ENCODE data around the gene ADAMTSL3.

Gene ADAMTSL3

DNA sequence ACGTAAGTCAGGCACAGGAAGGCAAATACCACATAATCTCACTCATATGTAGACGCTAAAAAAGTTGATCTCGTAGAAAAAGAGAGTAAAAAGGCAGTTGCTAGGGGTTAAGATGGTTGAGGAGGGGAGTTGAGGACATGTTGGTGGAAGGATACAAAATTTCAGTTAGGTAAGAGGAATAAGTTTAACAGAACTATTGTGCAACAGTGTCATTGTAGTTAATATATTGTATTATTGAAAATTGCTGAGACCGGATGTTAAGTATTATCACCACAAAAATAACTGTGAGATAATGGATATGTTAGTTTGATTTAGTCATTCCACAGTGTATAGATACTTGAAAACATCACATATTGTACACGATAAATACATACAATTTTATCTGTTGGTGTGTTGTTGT, 139.1 kb downstream of the ADAMTSL3 start:
- POLR2A ChIA-PET: no interaction called here
- TF ChIP-seq CTBP1 (IDR thresholded peaks at IDR 0.05; ENCODE audit: borderline replicate concordance): no peak
- no peak for TF ChIP-seq FOXM1 (IDR thresholded peaks at IDR 0.05; ENCODE audit: borderline replicate concordance)
- TF ChIP-seq FOXA1 (IDR thresholded peaks at IDR 0.05): no peak
- TF ChIP-seq SUZ12 (IDR thresholded peaks at IDR 0.05): no peak
- no peak for TF ChIP-seq ARNT (IDR thresholded peaks at IDR 0.05)
- TF ChIP-seq FOXK2 (IDR thresholded peaks at IDR 0.05): no peak
- no peak for TF ChIP-seq NFRKB (IDR thresholded peaks at IDR 0.05)
- no peak for TF ChIP-seq L3MBTL2 (conservative IDR thresholded peaks at IDR 0.05)
- no peak for TF ChIP-seq ELF4 (IDR thresholded peaks at IDR 0.05)
- no peak for TF ChIP-seq LEF1 (IDR thresholded peaks at IDR 0.05; ENCODE audit: borderline replicate concordance)
- TF ChIP-seq SP1 (IDR thresholded peaks at IDR 0.05): no peak
- no peak for TF ChIP-seq BHLHE40 (IDR thresholded peaks at IDR 0.05; ENCODE audit: borderline replicate concordance)
- TF ChIP-seq TARDBP (IDR thresholded peaks at IDR 0.05): no peak
- TF ChIP-seq ZNF384 (IDR thresholded peaks at IDR 0.05): no peak
- no peak for TF ChIP-seq HDGF (IDR thresholded peaks at IDR 0.05; ENCODE audit: borderline replicate concordance)
- TF ChIP-seq, protein P1, sequence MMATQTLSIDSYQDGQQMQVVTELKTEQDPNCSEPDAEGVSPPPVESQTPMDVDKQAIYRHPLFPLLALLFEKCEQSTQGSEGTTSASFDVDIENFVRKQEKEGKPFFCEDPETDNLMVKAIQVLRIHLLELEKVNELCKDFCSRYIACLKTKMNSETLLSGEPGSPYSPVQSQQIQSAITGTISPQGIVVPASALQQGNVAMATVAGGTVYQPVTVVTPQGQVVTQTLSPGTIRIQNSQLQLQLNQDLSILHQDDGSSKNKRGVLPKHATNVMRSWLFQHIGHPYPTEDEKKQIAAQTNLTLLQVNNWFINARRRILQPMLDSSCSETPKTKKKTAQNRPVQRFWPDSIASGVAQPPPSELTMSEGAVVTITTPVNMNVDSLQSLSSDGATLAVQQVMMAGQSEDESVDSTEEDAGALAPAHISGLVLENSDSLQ (IDR thresholded peaks at IDR 0.05): no peak
- CTCF ChIA-PET: no interaction called here
- DNase-seq (ENCODE audit: extremely low spot score): no peak

DNA sequence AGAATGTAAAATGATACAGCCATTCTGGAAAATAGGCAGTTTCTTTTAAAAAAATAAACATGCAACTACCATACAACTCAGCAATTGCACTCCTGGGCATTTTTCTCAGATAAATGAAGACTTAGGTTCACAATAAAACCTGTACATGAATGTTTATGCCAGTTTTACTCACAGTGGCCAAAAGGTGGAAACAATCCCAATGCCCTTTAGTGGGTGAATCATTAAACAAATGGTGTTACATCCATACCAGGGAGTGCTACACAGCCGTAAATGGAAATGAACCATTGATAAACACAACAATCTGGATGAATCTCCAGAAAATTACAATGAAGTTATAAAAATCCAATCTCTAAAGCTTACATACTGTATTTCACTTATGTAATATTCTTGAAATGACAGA, 140.3 kb downstream of the ADAMTSL3 start:
- DNase-seq (ENCODE audit: extremely low spot score): no peak
- ChIA-PET CTCF (no interaction called here), POLR2A (no interaction called here)
- TF ChIP-seq FOXA1 (IDR thresholded peaks at IDR 0.05) (no peak), CTBP1 (IDR thresholded peaks at IDR 0.05; ENCODE audit: borderline replicate concordance) (no peak), BHLHE40 (IDR thresholded peaks at IDR 0.05; ENCODE audit: borderline replicate concordance) (no peak), SUZ12 (IDR thresholded peaks at IDR 0.05) (no peak), SP1 (IDR thresholded peaks at IDR 0.05) (no peak), ARNT (IDR thresholded peaks at IDR 0.05) (no peak), TARDBP (IDR thresholded peaks at IDR 0.05) (no peak), L3MBTL2 (conservative IDR thresholded peaks at IDR 0.05) (no peak), HDGF (IDR thresholded peaks at IDR 0.05; ENCODE audit: borderline replicate concordance) (no peak), NFRKB (IDR thresholded peaks at IDR 0.05) (no peak), ELF4 (IDR thresholded peaks at IDR 0.05) (no peak)
- TF ChIP-seq, protein P1 (IDR thresholded peaks at IDR 0.05): no peak

DNA sequence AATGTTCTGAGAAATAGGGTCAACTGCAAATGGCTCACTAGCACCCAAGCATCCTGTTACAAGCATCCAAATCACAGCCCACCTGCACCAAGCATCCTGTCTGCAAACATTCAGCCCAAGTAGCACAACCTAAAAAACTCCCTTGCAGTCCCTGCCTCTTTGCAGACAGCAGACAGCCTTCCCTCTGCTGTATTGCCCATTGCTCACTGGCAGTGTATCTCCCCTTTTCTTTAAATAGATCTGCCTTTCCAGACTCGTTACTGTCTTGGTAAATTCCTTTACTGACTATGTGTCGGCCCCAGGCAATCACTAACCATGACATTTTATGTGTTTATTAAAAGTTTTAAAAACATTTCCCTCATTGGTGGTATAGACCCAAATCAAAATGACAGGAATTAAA, 155.4 kb downstream of the ADAMTSL3 start:
- no peak for DNase-seq (ENCODE audit: extremely low spot score)
- ChIA-PET POLR2A (no interaction called here), CTCF (no interaction called here)
- TF ChIP-seq NFRKB (IDR thresholded peaks at IDR 0.05): no peak
- no peak for TF ChIP-seq SUZ12 (IDR thresholded peaks at IDR 0.05)
- TF ChIP-seq HDGF (IDR thresholded peaks at IDR 0.05; ENCODE audit: borderline replicate concordance): no peak

- POLR2A ChIA-PET: no interaction called here
- TF ChIP-seq ELF4 (IDR thresholded peaks at IDR 0.05) (no peak), ZNF384 (IDR thresholded peaks at IDR 0.05) (no peak), CTBP1 (IDR thresholded peaks at IDR 0.05; ENCODE audit: borderline replicate concordance) (no peak), SP1 (IDR thresholded peaks at IDR 0.05) (no peak), FOXM1 (IDR thresholded peaks at IDR 0.05; ENCODE audit: borderline replicate concordance) (no peak), SUZ12 (IDR thresholded peaks at IDR 0.05) (no peak), TARDBP (IDR thresholded peaks at IDR 0.05) (no peak), BHLHE40 (IDR thresholded peaks at IDR 0.05; ENCODE audit: borderline replicate concordance) (no peak), ARNT (IDR thresholded peaks at IDR 0.05) (no peak), LEF1 (IDR thresholded peaks at IDR 0.05; ENCODE audit: borderline replicate concordance) (no peak), NFRKB (IDR thresholded peaks at IDR 0.05) (no peak)
- TF ChIP-seq, protein P1 (IDR thresholded peaks at IDR 0.05): no peak
- DNase-seq (ENCODE audit: extremely low spot score): no peak
- CTCF ChIA-PET: no interaction called here
Observed at GRCh38 chr15:83810110-83810509, 156.2 kb downstream of the ADAMTSL3 start.

DNA sequence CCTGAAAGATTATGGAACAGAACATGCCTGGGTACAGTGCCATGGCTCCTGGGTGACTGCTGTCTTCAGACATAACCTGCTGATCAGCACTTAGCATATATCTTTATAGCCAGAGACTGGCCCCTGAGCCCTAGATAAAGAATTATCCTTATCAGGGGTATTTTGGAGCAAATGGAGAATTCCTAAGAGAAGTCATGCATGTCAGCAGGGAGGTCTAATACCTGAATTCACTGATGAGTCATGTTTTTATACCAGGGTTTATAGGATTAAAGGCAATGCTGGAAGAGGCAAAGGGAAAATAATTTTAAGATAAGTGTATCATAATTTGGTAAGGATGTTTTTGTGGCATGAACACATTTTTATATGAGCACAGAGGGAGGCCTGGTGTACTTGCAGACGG, 159.8 kb downstream of the ADAMTSL3 start:
- ChIA-PET CTCF (no interaction called here), POLR2A (no interaction called here)
- no peak for DNase-seq (ENCODE audit: extremely low spot score)
- TF ChIP-seq SUZ12 (IDR thresholded peaks at IDR 0.05): no peak
- TF ChIP-seq FOXA1 (IDR thresholded peaks at IDR 0.05): no peak
- TF ChIP-seq, protein P1 (IDR thresholded peaks at IDR 0.05): no peak
- no peak for TF ChIP-seq ARNT (IDR thresholded peaks at IDR 0.05)
- no peak for TF ChIP-seq L3MBTL2 (conservative IDR thresholded peaks at IDR 0.05)
- no peak for TF ChIP-seq HDGF (IDR thresholded peaks at IDR 0.05; ENCODE audit: borderline replicate concordance)
- no peak for TF ChIP-seq LEF1 (IDR thresholded peaks at IDR 0.05; ENCODE audit: borderline replicate concordance)
- no peak for TF ChIP-seq TARDBP (IDR thresholded peaks at IDR 0.05)
- TF ChIP-seq NFRKB (IDR thresholded peaks at IDR 0.05): no peak
- no peak for TF ChIP-seq FOXK2 (IDR thresholded peaks at IDR 0.05)
- no peak for TF ChIP-seq CTBP1 (IDR thresholded peaks at IDR 0.05; ENCODE audit: borderline replicate concordance)
- TF ChIP-seq SP1 (IDR thresholded peaks at IDR 0.05): no peak
- TF ChIP-seq FOXM1 (IDR thresholded peaks at IDR 0.05; ENCODE audit: borderline replicate concordance): no peak
- no peak for TF ChIP-seq ZNF384 (IDR thresholded peaks at IDR 0.05)
- no peak for TF ChIP-seq BHLHE40 (IDR thresholded peaks at IDR 0.05; ENCODE audit: borderline replicate concordance)
- TF ChIP-seq ELF4 (IDR thresholded peaks at IDR 0.05): no peak

DNA sequence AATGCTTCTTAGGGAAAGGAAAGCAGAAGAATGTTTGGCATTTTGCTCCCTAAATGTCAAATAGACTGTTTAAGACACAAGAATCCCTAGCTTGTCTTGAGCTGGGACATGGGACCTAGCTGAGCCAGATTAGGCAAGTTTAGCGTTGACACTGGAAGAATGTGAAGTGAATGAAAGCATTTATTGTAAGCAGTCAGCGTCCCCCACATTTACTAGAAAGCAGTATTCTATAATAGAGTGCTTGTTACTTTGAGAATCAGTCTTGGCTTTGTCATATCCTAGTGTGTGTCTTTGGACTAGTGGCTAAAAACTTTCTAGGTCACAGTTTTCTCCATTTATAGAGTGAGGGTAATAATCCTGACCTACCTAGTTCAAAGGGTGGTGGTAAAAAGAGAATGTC, 161.6 kb downstream of the ADAMTSL3 start:
- TF ChIP-seq ZNF384 (IDR thresholded peaks at IDR 0.05): no peak
- no peak for TF ChIP-seq NFRKB (IDR thresholded peaks at IDR 0.05)
- TF ChIP-seq, protein P1 (IDR thresholded peaks at IDR 0.05): no peak
- TF ChIP-seq SUZ12 (IDR thresholded peaks at IDR 0.05): no peak
- no peak for TF ChIP-seq ELF4 (IDR thresholded peaks at IDR 0.05)
- TF ChIP-seq FOXK2 (IDR thresholded peaks at IDR 0.05): no peak
- TF ChIP-seq BHLHE40 (IDR thresholded peaks at IDR 0.05; ENCODE audit: borderline replicate concordance): no peak
- TF ChIP-seq FOXA1 (IDR thresholded peaks at IDR 0.05): no peak
- TF ChIP-seq ARNT (IDR thresholded peaks at IDR 0.05): no peak
- no peak for TF ChIP-seq FOXM1 (IDR thresholded peaks at IDR 0.05; ENCODE audit: borderline replicate concordance)
- TF ChIP-seq LEF1 (IDR thresholded peaks at IDR 0.05; ENCODE audit: borderline replicate concordance): no peak
- no peak for TF ChIP-seq CTBP1 (IDR thresholded peaks at IDR 0.05; ENCODE audit: borderline replicate concordance)
- no peak for TF ChIP-seq HDGF (IDR thresholded peaks at IDR 0.05; ENCODE audit: borderline replicate concordance)
- TF ChIP-seq TARDBP (IDR thresholded peaks at IDR 0.05): no peak
- TF ChIP-seq SP1 (IDR thresholded peaks at IDR 0.05): no peak
- ChIA-PET CTCF (no interaction called here), POLR2A (no interaction called here)
- no peak for DNase-seq (ENCODE audit: extremely low spot score)

All from HEK293T (cell line).